ENCODE data around the gene PHF23.
"Not testable (repeated sequence)": the region's sequence is repeated elsewhere in the genome, so short reads cannot be mapped to it uniquely, and the experiment has no call there.

PHF23 gene

DNA sequence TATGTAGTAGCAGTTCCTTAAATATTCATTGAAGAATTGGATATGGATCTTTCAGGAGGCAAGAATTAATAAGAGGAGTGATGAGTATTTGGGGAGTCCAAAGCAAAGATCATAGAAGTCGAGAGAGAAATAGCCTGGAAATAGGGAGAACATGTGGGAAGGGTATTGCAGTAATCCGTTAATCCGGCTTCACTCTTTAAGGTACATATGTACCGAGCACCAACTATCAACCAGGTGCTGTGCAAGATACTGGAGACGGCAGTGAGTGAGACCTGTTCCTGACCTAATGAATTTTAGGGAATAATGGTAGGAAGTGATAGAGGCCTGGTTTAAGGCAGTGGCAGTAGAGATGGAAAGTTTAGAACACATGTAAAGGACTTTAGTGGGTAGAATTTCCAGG lies 13.8 kb upstream of the PHF23 start:
- Histone ChIP-seq H3K36me3 (ENCODE audit: control insufficient read depth, insufficient read depth, low read length) (no peaks in the 10 kb centered on the region), H3K9ac (ENCODE audit: low read length) (peak overlapping the region; percentile 97), H3K27me3 (ENCODE audit: control insufficient read depth, insufficient read depth, low read length) (no peaks in the 10 kb centered on the region), H3K4me1 (ENCODE audit: control insufficient read depth, insufficient read depth, low read length) (peaks cover 32% of the 10 kb centered on the region), H3K9me3 (ENCODE audit: control insufficient read depth, low read length) (no peaks in the 10 kb centered on the region), H3K4me3 (ENCODE audit: low read length) (peak overlapping the region; percentile 79)

DNA sequence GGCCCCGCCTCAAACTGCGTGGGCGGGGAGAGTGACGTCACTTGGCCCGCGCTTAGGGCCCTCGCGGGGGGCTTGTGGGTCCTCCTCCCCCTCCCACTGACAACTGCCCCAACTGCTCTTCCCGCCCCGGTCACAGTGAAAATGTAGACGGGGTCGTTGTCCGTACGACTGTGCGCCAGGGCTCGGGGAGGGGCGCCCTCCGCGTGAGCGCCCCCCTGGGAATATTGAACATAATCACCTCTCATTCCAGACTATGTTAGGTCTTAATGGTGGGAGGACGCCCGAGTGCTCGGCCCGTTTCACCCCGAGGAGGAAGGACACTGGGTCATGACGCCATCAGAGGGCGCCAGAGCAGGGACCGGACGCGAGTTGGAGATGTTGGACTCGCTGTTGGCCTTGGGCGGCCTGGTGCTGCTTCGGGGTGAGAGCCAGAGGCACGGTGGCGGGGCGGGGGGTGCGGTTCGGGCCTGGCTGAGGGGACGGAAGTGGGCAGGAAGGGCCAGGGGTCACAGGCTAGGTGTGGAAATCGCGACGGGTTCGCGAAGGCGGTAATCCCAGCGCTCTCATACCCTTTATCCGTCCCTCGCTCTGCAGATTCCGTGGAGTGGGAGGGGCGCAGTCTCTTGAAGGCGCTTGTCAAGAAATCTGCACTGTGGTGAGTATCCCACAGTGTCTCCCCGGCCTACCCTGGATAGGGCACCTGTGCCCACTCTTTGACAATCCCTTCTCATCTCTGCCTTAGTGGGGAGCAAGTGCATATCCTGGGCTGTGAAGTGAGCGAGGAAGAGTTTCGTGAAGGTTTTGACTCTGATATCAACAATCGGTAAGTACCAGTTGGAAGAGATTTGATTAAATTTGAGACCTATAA lies 13.2 kb upstream of the PHF23 start, which contains the start of gene ELP5:
ELP5 (plus strand) TSS at position 40 of the 868 bp plus-strand sequence; CDS start at position 376, 336 bp downstream.
- H3K27me3 ChIP-seq (ENCODE audit: control insufficient read depth, insufficient read depth, low read length), result no peaks in the 10 kb centered on the region
- no peaks in the 10 kb centered on the region for H3K36me3 ChIP-seq (ENCODE audit: control insufficient read depth, insufficient read depth, low read length)
- H3K4me3 ChIP-seq (ENCODE audit: low read length), result peak within 1 kb of the TSS; percentile 89
- peaks cover 32% of the 10 kb centered on the region for H3K4me1 ChIP-seq (ENCODE audit: control insufficient read depth, insufficient read depth, low read length)
- no peaks in the 10 kb centered on the region for H3K9me3 ChIP-seq (ENCODE audit: control insufficient read depth, low read length)
- H3K9ac ChIP-seq (ENCODE audit: low read length), result peak within 1 kb of the TSS; percentile 97

DNA sequence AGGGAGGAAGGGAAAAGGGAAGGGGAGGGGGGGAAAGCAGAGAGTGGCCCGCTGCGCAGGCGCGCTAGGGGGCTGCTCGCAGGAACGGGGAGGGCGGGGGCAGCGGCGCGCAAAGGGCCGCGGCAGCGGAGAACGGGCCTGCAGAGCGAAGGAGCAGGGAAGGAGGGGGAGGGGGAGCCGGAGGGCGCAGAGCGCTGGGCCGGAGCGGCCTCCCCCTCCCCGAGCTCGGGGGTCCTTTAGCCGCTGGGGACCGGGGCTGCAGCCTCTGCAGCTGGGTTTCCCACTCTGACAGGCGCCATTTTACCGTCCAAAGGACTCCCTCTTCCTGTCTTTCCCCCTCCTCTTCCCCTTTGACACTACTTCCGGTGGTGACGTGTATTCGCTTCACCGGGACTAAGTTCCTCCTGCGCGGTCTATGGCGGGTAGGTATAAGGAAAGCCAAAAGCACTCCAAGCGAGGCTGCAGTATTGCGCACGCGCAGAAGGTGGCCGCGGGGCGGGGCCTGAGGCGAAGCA lies 12.5 kb upstream of the PHF23 start, which contains the start of gene CTDNEP1:
CTDNEP1 (minus strand) TSS at position 74 of the 515 bp plus-strand sequence. CDS start 438 bp downstream, outside the sequence.
- H3K36me3 ChIP-seq (ENCODE audit: control insufficient read depth, insufficient read depth, low read length), result no peaks in the 10 kb centered on the region
- peaks cover 32% of the 10 kb centered on the region for H3K4me1 ChIP-seq (ENCODE audit: control insufficient read depth, insufficient read depth, low read length)
- H3K27me3 ChIP-seq (ENCODE audit: control insufficient read depth, insufficient read depth, low read length), result no peaks in the 10 kb centered on the region
- no peaks in the 10 kb centered on the region for H3K9me3 ChIP-seq (ENCODE audit: control insufficient read depth, low read length)
- H3K9ac ChIP-seq (ENCODE audit: low read length), result peak within 1 kb of the TSS; percentile 97
- peak within 1 kb of the TSS; percentile 89 for H3K4me3 ChIP-seq (ENCODE audit: low read length)

DNA sequence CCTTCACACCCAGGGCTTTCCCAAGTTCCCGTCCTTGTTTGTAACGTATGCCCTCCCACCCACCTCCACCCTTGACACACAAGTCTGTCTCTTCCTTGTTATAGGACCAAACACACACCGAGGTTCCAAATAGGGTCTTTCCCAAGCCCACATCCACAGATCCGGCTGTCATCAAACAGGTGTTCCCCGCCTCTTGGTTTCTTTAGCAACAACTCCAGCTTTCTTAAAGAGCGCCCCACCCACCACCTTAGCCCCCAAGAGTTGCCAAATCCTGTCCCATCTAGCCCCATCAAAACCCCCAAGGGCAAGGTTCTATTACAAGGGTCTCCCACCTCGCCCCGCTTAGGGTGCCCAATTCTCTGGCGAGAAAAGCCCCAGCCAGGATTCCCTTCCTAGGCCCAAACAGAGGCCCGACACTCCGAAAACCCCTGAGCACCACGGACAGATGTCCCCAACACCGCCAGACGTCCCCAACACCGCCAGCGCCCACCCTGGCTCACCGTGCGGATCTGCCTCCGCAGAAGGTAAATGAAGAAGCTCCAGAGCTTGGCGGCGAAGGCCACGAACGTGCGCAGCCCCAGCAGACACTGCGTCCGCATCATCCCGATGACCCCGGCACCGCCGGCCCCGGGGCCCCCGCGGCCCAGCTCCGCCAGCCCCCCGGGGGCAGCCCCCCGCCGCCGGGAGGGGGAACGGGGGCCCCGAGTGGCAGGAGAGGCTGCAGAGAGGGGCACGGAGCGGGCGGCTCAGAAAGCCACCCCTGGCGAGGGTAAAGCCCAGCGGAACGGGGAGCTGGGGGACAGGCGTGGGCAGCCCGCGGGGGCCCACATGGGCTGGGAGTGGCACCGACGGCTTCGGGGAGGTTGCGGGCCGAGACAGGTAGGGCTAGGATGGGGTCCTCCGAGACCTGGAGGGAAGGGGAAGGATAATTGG lies 11.7 kb upstream of the PHF23 start:
- Histone ChIP-seq H3K9ac (ENCODE audit: low read length) (peak overlapping the region; percentile 97), H3K27me3 (ENCODE audit: control insufficient read depth, insufficient read depth, low read length) (no peaks in the 10 kb centered on the region), H3K4me3 (ENCODE audit: low read length) (peak overlapping the region; percentile 89), H3K9me3 (ENCODE audit: control insufficient read depth, low read length) (no peaks in the 10 kb centered on the region), H3K4me1 (ENCODE audit: control insufficient read depth, insufficient read depth, low read length) (peaks cover 32% of the 10 kb centered on the region), H3K36me3 (ENCODE audit: control insufficient read depth, insufficient read depth, low read length) (no peaks in the 10 kb centered on the region)

DNA sequence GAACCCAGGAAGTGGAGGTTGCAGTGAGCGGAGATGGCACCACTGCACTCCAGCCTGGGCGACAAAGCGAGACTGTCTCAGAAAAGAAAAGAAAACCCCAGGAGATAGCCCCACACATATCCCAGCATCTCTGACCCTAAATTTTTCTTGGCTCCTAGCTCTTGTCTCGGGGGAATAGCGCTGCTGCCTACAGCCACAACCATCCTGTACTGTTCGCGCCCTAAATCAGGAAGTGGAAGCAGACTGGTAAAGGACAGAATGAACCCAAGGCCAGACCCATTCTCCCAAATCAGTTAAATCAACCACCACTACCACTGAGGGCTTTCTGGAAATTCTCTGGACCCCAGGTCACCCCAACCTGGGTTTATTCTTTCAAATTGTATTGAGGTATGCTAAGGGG lies 10.6 kb upstream of the PHF23 start:
- H3K9me3 ChIP-seq (ENCODE audit: control insufficient read depth, low read length), result no peaks in the 10 kb centered on the region
- no peaks in the 10 kb centered on the region for H3K27me3 ChIP-seq (ENCODE audit: control insufficient read depth, insufficient read depth, low read length)
- peak overlapping the region; percentile 97 for H3K9ac ChIP-seq (ENCODE audit: low read length)
- peaks cover 32% of the 10 kb centered on the region for H3K4me1 ChIP-seq (ENCODE audit: control insufficient read depth, insufficient read depth, low read length)
- H3K36me3 ChIP-seq (ENCODE audit: control insufficient read depth, insufficient read depth, low read length), result no peaks in the 10 kb centered on the region
- no peak overlapping the region for H3K4me3 ChIP-seq (ENCODE audit: low read length)

DNA sequence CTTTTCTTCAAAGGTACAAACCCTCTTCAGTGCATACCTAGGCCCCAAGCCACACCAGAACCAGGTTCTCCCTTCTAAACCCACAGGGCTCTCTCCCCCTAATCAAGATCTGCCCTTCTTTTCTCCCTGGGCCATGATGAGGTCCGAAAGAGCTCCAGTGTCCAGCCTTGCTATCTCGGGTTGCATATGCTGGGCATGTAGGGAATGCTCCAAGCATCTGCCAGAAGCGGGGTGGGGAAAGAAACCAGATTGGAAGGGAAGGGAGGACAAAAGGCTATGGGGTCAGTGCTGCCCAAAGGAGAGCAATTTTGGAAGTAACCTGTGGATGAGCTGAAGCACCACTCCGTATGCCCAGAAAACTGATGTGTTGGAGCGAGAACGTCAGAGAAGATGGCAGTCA lies 10.0 kb upstream of the PHF23 start:
- Histone ChIP-seq H3K4me3 (ENCODE audit: low read length) (no peak overlapping the region), H3K27me3 (ENCODE audit: control insufficient read depth, insufficient read depth, low read length) (no peaks in the 10 kb centered on the region), H3K9me3 (ENCODE audit: control insufficient read depth, low read length) (no peaks in the 10 kb centered on the region), H3K4me1 (ENCODE audit: control insufficient read depth, insufficient read depth, low read length) (peaks cover 32% of the 10 kb centered on the region), H3K9ac (ENCODE audit: low read length) (no peak overlapping the region), H3K36me3 (ENCODE audit: control insufficient read depth, insufficient read depth, low read length) (peaks cover 6% of the 10 kb centered on the region)

DNA sequence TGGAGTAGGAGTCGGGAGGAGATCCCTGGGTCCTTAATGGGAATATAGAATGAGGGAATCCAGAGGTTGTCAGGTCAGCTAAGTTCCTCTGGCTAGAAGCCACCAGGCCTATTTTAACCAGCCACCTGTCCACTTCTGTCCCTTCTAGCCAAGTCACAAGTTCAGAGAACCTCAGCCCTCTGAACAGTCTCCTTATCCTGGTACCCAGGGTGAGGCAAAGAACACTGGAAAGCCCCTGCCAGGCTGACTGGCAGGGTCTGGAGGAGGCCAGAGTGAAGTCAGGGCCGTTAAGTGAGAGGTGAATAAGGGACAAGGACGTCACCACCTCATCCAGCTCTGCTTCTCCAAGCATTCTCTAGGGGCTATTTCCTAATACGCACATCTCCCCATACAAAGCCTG lies 9.5 kb upstream of the PHF23 start:
- no peaks in the 10 kb centered on the region for H3K9me3 ChIP-seq (ENCODE audit: control insufficient read depth, low read length)
- no peaks in the 10 kb centered on the region for H3K27me3 ChIP-seq (ENCODE audit: control insufficient read depth, insufficient read depth, low read length)
- H3K4me3 ChIP-seq (ENCODE audit: low read length), result no peak overlapping the region
- H3K36me3 ChIP-seq (ENCODE audit: control insufficient read depth, insufficient read depth, low read length), result peaks cover 9% of the 10 kb centered on the region
- peaks cover 32% of the 10 kb centered on the region for H3K4me1 ChIP-seq (ENCODE audit: control insufficient read depth, insufficient read depth, low read length)
- no peak overlapping the region for H3K9ac ChIP-seq (ENCODE audit: low read length)

DNA sequence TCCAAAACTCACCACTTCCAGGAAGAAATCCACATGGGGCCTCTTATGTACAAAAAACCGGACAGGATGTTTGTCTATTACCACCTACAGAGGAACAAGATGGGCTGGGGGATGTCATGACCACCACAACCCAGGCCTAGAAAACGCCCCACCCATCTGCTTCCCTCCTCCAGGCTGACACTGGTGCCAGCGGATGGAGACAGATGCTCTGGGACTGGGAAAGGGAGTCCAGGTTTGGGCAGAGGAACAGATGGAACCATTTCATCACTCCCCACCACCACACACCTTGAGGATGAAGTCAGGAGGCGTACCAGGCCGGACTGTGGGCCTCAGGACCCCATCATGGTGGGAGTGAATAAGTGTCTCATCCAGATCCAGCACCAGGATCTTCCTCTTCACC lies 7.5 kb upstream of the PHF23 start:
- H3K9me3 ChIP-seq (ENCODE audit: control insufficient read depth, low read length), result no peaks in the 10 kb centered on the region
- no peak overlapping the region for H3K4me3 ChIP-seq (ENCODE audit: low read length)
- peaks cover 21% of the 10 kb centered on the region for H3K4me1 ChIP-seq (ENCODE audit: control insufficient read depth, insufficient read depth, low read length)
- H3K27me3 ChIP-seq (ENCODE audit: control insufficient read depth, insufficient read depth, low read length), result no peaks in the 10 kb centered on the region
- no peak overlapping the region for H3K9ac ChIP-seq (ENCODE audit: low read length)
- H3K36me3 ChIP-seq (ENCODE audit: control insufficient read depth, insufficient read depth, low read length), result peaks cover 9% of the 10 kb centered on the region

DNA sequence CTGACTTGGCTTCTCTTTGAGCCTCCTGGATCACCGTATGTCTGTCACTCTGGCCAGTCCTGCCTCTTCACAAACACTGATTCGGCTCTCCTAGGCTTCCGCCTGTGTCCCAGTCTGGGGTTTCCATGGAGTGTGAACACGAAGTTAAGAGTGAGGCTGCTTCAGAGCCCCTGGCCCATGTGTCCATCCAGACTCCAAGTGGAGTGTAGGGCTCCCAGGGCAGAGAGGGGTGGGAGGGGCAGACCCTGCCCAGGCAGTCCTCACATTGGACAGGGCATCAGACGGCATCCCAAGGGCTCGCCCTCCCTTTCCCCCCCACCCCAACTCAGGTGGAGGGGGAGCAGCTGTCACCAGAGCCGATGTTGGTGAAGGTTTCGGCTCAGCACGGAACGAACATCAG lies 4.6 kb upstream of the PHF23 start:
- not testable (repeated sequence) for H3K4me3 ChIP-seq (ENCODE audit: low read length); H3K9me3 ChIP-seq (ENCODE audit: control insufficient read depth, low read length); H3K27me3 ChIP-seq (ENCODE audit: control insufficient read depth, insufficient read depth, low read length); H3K9ac ChIP-seq (ENCODE audit: low read length); H3K36me3 ChIP-seq (ENCODE audit: control insufficient read depth, insufficient read depth, low read length)
- peaks cover 23% of the 10 kb centered on the region for H3K4me1 ChIP-seq (ENCODE audit: control insufficient read depth, insufficient read depth, low read length)

DNA sequence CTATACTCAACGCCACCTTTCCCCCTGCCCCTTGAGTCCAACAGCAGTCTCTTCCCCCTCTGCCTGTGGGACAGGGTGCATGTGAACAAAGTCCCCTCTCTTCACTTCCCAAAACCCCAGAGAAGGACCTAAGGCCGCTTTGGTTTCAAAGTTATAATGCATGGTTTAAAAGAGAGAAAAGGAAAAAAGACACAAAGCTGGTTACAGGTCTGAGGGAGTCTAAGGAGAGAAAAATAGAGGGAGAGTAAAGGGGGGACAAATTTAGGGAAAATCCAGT lies 4.1 kb upstream of the PHF23 start:
- H3K4me1 ChIP-seq (ENCODE audit: control insufficient read depth, insufficient read depth, low read length), result peaks cover 19% of the 10 kb centered on the region
- H3K36me3 ChIP-seq (ENCODE audit: control insufficient read depth, insufficient read depth, low read length), result peaks cover 9% of the 10 kb centered on the region
- H3K4me3 ChIP-seq (ENCODE audit: low read length), result peak overlapping the region; percentile 82
- no peaks in the 10 kb centered on the region for H3K9me3 ChIP-seq (ENCODE audit: control insufficient read depth, low read length)
- peak overlapping the region; percentile 90 for H3K9ac ChIP-seq (ENCODE audit: low read length)
- no peaks in the 10 kb centered on the region for H3K27me3 ChIP-seq (ENCODE audit: control insufficient read depth, insufficient read depth, low read length)

DNA sequence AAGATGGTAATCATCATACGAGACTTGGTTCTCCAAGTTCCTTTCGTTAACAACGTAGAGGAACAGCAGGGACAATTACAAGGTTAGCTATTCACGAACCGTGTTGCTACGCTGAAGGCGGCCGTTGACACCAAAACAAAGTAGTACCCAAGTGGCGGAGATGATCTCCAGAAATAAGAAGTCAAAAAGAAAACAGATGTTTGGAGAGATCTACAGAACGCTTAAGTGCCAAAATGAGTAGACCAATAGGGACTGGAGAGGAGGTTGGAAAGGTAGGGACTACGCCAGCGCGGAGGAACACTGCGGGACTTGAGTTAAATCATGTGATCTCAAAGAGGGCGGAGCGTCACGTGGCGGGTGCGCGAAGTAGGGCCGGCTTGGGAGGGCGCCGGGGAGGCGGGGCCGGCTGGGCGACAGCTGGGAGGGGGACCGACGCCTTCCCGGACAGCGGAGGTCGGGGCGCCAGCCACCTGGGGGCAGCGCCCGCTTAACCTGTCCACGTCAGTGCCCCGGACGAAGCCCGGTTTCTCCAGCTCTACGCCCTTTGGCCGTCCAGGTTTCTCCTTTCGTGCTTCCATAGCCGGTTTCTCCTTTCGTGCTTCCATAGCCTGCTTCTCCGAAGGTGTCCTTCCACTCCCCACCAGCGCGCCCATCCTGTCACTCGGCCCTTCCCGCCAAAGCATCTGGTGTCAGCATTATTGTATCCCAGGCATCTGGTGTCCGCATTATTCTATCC lies 3.6 kb upstream of the PHF23 start:
- H3K36me3 ChIP-seq (ENCODE audit: control insufficient read depth, insufficient read depth, low read length), result peaks cover 9% of the 10 kb centered on the region
- H3K9me3 ChIP-seq (ENCODE audit: control insufficient read depth, low read length), result no peaks in the 10 kb centered on the region
- H3K9ac ChIP-seq (ENCODE audit: low read length), result peak overlapping the region; percentile 90
- peak overlapping the region; percentile 82 for H3K4me3 ChIP-seq (ENCODE audit: low read length)
- H3K4me1 ChIP-seq (ENCODE audit: control insufficient read depth, insufficient read depth, low read length), result peaks cover 19% of the 10 kb centered on the region
- no peaks in the 10 kb centered on the region for H3K27me3 ChIP-seq (ENCODE audit: control insufficient read depth, insufficient read depth, low read length)
